ENCODE results near the gene NCOA7.

The NCOA7 gene

DNA sequence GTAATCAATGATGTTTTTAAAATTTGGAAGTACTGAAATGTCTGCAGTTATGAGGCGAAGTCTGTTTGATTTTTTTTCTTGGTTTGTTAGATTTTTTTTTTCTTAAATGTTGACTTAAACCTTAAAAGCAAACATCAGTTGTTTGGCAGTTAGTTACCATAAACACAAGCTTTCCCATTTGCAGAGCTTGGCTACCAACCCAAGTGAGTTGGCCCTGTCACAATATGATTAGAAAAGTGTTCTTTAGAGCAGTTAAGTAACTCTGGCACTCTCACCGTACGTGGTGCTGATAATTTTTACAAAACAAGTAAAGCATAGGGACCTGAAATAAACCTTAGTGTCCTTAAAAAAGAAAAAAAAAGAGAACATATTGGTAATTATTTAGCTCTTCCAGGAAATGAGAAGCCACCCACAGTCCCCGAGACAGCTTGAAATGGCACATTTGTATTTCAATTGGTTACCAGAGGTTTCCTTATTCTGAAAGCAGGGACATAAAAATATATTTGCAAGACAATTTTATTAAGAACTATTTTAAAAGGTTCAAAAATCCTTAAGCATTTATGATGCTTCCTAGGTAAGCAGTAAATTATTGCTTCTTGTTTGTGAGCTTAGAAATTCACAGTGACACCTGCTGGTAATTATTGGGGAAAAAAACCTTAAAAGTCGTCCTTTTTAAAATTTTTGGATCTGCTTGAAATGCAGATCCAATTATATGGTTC, 37.4 kb upstream of the NCOA7 start:
- H3K27me3 ChIP-seq, result peaks cover 100% of the 10 kb centered on the region
- no peak overlapping the region for H3K27ac ChIP-seq
- no peaks in the 10 kb centered on the region for H3K9me3 ChIP-seq
- TF ChIP-seq, protein P1, sequence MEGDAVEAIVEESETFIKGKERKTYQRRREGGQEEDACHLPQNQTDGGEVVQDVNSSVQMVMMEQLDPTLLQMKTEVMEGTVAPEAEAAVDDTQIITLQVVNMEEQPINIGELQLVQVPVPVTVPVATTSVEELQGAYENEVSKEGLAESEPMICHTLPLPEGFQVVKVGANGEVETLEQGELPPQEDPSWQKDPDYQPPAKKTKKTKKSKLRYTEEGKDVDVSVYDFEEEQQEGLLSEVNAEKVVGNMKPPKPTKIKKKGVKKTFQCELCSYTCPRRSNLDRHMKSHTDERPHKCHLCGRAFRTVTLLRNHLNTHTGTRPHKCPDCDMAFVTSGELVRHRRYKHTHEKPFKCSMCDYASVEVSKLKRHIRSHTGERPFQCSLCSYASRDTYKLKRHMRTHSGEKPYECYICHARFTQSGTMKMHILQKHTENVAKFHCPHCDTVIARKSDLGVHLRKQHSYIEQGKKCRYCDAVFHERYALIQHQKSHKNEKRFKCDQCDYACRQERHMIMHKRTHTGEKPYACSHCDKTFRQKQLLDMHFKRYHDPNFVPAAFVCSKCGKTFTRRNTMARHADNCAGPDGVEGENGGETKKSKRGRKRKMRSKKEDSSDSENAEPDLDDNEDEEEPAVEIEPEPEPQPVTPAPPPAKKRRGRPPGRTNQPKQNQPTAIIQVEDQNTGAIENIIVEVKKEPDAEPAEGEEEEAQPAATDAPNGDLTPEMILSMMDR (IDR thresholded peaks at IDR 0.05), result no peak
- H3K4me1 ChIP-seq (ENCODE audit: control insufficient read depth in 1 of 2, insufficient read depth in 1 of 2, low read depth in 1 of 2, low read length in 1 of 2), result peaks cover 23 to 30% of the 10 kb centered on the region in 2 experiments
- H3K36me3 ChIP-seq, result no peaks in the 10 kb centered on the region
- no peak overlapping the region for H3K4me3 ChIP-seq (ENCODE audit: low read depth in 1 of 2, low read length in 1 of 2)

DNA sequence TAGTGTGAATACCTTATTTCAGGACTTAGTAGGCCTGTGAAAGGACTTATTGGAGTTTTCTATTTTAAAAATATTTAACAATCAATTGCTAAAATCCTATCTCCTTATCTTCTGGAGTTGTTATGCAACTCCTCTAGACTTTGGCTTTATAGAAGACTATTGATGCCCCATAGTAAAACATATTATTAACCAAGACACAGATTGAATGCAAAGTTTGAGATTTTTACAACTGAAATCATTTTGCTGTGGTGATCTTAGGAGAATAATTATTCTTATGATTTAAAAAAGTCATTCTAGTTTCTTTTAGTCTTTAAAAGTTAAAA, 36.9 kb upstream of the NCOA7 start:
- H3K9me3 ChIP-seq, result no peaks in the 10 kb centered on the region
- no peaks in the 10 kb centered on the region for H3K36me3 ChIP-seq
- peaks cover 18 to 25% of the 10 kb centered on the region in 2 experiments for H3K4me1 ChIP-seq (ENCODE audit: control insufficient read depth in 1 of 2, insufficient read depth in 1 of 2, low read depth in 1 of 2, low read length in 1 of 2)
- H3K27ac ChIP-seq, result no peak overlapping the region
- H3K27me3 ChIP-seq, result peaks cover 100% of the 10 kb centered on the region
- TF ChIP-seq, protein P1 (IDR thresholded peaks at IDR 0.05), result no peak
- no peak overlapping the region for H3K4me3 ChIP-seq (ENCODE audit: low read depth in 1 of 2, low read length in 1 of 2)

DNA sequence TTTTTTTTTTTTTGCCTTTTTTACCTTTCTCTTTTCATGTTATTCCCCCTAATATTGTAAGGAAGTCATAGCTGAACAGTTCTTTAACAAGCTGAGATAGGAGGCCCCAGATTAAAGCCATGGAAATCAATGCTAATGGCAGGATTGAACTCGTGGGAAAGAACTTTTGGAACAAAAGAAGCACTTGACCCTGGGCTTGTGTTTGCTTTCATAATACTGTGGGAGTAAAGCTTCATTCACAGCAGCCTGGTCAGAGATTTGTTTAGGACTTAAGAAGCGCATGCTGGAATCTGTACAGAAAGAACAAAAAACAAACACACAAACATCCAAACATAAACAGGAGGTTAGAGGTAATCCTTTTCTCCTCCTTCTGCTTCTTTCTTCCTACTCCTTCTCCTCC, 36.2 kb upstream of the NCOA7 start:
- H3K4me3 ChIP-seq (ENCODE audit: low read depth in 1 of 2, low read length in 1 of 2), result no peak overlapping the region
- no peaks in the 10 kb centered on the region for H3K9me3 ChIP-seq
- peaks cover 15 to 19% of the 10 kb centered on the region in 2 experiments for H3K4me1 ChIP-seq (ENCODE audit: control insufficient read depth in 1 of 2, insufficient read depth in 1 of 2, low read depth in 1 of 2, low read length in 1 of 2)
- peaks cover 100% of the 10 kb centered on the region for H3K27me3 ChIP-seq
- no peaks in the 10 kb centered on the region for H3K36me3 ChIP-seq
- no peak overlapping the region for H3K27ac ChIP-seq
- TF ChIP-seq, protein P1 (IDR thresholded peaks at IDR 0.05), result no peak

DNA sequence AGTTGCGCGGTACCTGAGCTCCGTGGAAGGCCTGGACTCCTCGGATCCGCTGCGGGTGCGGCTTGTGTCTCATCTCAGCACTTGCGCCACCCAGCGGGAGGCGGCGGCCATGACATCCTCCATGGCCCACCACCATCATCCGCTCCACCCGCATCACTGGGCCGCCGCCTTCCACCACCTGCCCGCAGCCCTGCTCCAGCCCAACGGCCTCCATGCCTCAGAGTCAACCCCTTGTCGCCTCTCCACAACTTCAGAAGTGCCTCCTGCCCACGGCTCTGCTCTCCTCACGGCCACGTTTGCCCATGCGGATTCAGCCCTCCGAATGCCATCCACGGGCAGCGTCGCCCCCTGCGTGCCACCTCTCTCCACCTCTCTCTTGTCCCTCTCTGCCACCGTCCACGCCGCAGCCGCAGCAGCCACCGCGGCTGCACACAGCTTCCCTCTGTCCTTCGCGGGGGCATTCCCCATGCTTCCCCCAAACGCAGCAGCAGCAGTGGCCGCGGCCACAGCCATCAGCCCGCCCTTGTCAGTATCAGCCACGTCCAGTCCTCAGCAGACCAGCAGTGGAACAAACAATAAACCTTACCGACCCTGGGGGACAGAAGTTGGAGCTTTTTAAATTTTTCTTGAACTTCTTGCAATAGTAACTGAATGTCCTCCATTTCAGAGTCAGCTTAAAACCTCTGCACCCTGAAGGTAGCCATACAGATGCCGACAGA, 31.4 kb upstream of the NCOA7 start:
- no peak overlapping the region for H3K27ac ChIP-seq
- TF ChIP-seq, protein P1 (IDR thresholded peaks at IDR 0.05), result no peak
- no peaks in the 10 kb centered on the region for H3K36me3 ChIP-seq
- H3K4me3 ChIP-seq (ENCODE audit: low read depth in 1 of 2, low read length in 1 of 2), result no peak overlapping the region
- peaks cover 100% of the 10 kb centered on the region for H3K27me3 ChIP-seq
- no peaks in the 10 kb centered on the region for H3K9me3 ChIP-seq
- no peaks in the 10 kb centered on the region for H3K4me1 ChIP-seq (ENCODE audit: control insufficient read depth in 1 of 2, insufficient read depth in 1 of 2, low read depth in 1 of 2, low read length in 1 of 2)

DNA sequence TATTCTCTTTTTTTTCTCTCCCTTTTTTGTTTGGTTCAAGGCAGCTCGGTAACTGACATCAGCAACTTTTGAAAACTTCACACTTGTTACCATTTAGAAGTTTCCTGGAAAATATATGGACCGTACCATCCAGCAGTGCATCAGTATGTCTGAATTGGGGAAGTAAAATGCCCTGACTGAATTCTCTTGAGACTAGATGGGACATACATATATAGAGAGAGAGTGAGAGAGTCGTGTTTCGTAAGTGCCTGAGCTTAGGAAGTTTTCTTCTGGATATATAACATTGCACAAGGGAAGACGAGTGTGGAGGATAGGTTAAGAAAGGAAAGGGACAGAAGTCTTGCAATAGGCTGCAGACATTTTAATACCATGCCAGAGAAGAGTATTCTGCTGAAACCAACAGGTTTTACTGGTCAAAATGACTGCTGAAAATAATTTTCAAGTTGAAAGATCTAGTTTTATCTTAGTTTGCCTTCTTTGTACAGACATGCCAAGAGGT, 30.8 kb upstream of the NCOA7 start:
- H3K4me3 ChIP-seq (ENCODE audit: low read depth in 1 of 2, low read length in 1 of 2), result no peak overlapping the region
- H3K27ac ChIP-seq, result no peak overlapping the region
- H3K9me3 ChIP-seq, result no peaks in the 10 kb centered on the region
- TF ChIP-seq, protein P1 (IDR thresholded peaks at IDR 0.05), result no peak
- no peaks in the 10 kb centered on the region for H3K4me1 ChIP-seq (ENCODE audit: control insufficient read depth in 1 of 2, insufficient read depth in 1 of 2, low read depth in 1 of 2, low read length in 1 of 2)
- H3K27me3 ChIP-seq, result peaks cover 100% of the 10 kb centered on the region
- no peaks in the 10 kb centered on the region for H3K36me3 ChIP-seq

All from neutrophil (primary cell).